ENCODE results near the gene SEMA6B. TPM values are rescaled to one million over a fixed set of nuclear protein-coding genes. Genes with fewer than 3 reads are reported as not detected.

SEMA6B gene
- polyA plus RNA-seq, 1 donor from 2014 or later: 21.6 TPM

DNA sequence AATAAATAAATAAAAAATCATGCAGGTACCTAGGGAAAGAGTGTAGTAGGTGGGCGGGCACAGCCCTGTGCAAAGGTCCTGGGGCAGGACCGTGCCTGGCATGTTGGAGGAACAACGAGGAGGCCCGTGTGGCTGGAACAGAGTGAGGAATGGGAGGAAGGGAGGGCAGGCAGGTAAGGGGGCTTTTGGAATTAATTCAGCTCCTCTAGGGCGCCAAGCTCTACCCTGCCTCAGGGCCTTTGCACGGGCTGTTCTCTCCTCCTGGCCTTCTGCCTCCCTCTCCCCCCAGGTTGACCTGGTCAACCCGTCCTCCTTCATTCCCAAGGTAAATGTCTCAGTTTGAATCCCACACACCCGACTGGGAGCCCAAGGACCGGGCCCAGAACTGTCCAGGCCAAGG, 31.1 kb upstream of the SEMA6B start:
- Histone ChIP-seq H3K4me3 (ENCODE audit: low read length) (no peak overlapping the region), H3K27ac (ENCODE audit: low read length) (no peak overlapping the region), H3K4me2 (ENCODE audit: low read length) (no peak overlapping the region), H3K9me3 (ENCODE audit: low read length) (no peaks in the 10 kb centered on the region), H3K9ac (ENCODE audit: low read length) (no peak overlapping the region), H4K20me1 (ENCODE audit: insufficient read depth) (no peaks in the 10 kb centered on the region), H3K27me3 (ENCODE audit: insufficient read depth, low read depth, low read length) (no peaks in the 10 kb centered on the region), H3K9me2 (ENCODE audit: insufficient read depth, low read length) (no peaks in the 10 kb centered on the region), H3K79me2 (replicated peaks; ENCODE audit: insufficient read depth, low read length) (no peaks in the 10 kb centered on the region), H3F3A (ENCODE audit: insufficient read depth, low read length, poor library complexity, severe bottlenecking) (no peaks in the 10 kb centered on the region), H3K36me3 (ENCODE audit: insufficient read depth, low read length) (no peaks in the 10 kb centered on the region), H2AFZ (ENCODE audit: low read depth, low read length) (no peak overlapping the region)
- no peak for TF ChIP-seq MXI1 (conservative IDR thresholded peaks at IDR 0.05; ENCODE audit: poor library complexity, severe bottlenecking)
- TF ChIP-seq POLR2AphosphoS5 (IDR thresholded peaks at IDR 0.05): no peak
- TF ChIP-seq RAD21 (conservative IDR thresholded peaks at IDR 0.05): no peak
- no peak for TF ChIP-seq EP300 (conservative IDR thresholded peaks at IDR 0.05; ENCODE audit: poor library complexity, severe bottlenecking)
- TF ChIP-seq, protein P1, sequence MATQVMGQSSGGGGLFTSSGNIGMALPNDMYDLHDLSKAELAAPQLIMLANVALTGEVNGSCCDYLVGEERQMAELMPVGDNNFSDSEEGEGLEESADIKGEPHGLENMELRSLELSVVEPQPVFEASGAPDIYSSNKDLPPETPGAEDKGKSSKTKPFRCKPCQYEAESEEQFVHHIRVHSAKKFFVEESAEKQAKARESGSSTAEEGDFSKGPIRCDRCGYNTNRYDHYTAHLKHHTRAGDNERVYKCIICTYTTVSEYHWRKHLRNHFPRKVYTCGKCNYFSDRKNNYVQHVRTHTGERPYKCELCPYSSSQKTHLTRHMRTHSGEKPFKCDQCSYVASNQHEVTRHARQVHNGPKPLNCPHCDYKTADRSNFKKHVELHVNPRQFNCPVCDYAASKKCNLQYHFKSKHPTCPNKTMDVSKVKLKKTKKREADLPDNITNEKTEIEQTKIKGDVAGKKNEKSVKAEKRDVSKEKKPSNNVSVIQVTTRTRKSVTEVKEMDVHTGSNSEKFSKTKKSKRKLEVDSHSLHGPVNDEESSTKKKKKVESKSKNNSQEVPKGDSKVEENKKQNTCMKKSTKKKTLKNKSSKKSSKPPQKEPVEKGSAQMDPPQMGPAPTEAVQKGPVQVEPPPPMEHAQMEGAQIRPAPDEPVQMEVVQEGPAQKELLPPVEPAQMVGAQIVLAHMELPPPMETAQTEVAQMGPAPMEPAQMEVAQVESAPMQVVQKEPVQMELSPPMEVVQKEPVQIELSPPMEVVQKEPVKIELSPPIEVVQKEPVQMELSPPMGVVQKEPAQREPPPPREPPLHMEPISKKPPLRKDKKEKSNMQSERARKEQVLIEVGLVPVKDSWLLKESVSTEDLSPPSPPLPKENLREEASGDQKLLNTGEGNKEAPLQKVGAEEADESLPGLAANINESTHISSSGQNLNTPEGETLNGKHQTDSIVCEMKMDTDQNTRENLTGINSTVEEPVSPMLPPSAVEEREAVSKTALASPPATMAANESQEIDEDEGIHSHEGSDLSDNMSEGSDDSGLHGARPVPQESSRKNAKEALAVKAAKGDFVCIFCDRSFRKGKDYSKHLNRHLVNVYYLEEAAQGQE (IDR thresholded peaks at IDR 0.05; ENCODE audit: borderline replicate concordance): no peak
- TF ChIP-seq, protein P2, sequence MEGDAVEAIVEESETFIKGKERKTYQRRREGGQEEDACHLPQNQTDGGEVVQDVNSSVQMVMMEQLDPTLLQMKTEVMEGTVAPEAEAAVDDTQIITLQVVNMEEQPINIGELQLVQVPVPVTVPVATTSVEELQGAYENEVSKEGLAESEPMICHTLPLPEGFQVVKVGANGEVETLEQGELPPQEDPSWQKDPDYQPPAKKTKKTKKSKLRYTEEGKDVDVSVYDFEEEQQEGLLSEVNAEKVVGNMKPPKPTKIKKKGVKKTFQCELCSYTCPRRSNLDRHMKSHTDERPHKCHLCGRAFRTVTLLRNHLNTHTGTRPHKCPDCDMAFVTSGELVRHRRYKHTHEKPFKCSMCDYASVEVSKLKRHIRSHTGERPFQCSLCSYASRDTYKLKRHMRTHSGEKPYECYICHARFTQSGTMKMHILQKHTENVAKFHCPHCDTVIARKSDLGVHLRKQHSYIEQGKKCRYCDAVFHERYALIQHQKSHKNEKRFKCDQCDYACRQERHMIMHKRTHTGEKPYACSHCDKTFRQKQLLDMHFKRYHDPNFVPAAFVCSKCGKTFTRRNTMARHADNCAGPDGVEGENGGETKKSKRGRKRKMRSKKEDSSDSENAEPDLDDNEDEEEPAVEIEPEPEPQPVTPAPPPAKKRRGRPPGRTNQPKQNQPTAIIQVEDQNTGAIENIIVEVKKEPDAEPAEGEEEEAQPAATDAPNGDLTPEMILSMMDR (IDR thresholded peaks at IDR 0.05; ENCODE audit: poor library complexity, severe bottlenecking): no peak
- no peak for TF ChIP-seq EZH2 (IDR thresholded peaks at IDR 0.05; ENCODE audit: borderline replicate concordance, insufficient read depth, low read length, poor library complexity, severe bottlenecking)
- TF ChIP-seq TAF1 (IDR thresholded peaks at IDR 0.05; ENCODE audit: low read depth): no peak
- no peak for TF ChIP-seq SMC3 (conservative IDR thresholded peaks at IDR 0.05; ENCODE audit: poor library complexity)

DNA sequence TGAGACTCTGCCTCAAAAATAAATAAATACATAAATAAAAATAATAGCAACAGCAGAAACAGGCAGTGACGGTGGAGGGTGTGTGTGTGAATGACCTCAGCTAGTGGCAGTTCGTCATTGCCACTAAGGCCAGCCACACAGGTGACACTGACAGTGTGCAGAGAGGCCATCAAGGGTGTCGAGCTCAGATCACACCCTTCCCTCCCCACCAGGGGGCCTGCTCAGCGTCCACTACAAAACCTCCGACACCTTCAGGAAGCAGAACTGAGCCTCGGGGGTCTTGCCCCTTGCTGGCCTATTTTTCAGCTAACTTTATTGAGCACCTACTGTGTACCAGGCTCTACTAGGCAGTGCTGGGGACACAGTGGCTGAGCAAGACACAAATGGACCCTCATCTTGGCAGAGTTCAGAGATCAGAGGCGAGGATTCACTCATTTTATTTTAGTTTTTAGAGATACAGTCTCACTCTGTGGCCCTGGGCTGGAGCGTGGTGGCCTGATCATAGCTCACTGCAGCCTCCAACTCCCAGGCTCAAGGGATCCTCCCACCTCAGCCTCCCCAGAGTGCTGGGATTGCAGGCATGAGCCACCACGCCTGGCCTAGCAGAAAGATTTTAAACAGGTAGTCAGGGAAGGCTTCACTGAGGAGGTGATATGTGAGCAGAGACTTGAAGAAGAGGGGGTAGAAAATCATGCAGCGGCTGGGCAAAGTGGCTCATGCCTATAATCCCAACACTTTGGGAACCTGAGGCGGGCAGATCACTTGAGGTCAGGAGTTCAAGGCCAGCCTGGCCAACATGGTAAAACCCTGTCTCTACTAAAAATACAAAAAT, 30.3 kb upstream of the SEMA6B start:
- TF ChIP-seq, protein P2 (IDR thresholded peaks at IDR 0.05; ENCODE audit: poor library complexity, severe bottlenecking): no peak
- TF ChIP-seq, protein P1 (IDR thresholded peaks at IDR 0.05; ENCODE audit: borderline replicate concordance): no peak
- no peak for TF ChIP-seq TAF1 (IDR thresholded peaks at IDR 0.05; ENCODE audit: low read depth)
- TF ChIP-seq POLR2AphosphoS5 (IDR thresholded peaks at IDR 0.05): no peak
- TF ChIP-seq SMC3 (conservative IDR thresholded peaks at IDR 0.05; ENCODE audit: poor library complexity): no peak
- TF ChIP-seq EP300 (conservative IDR thresholded peaks at IDR 0.05; ENCODE audit: poor library complexity, severe bottlenecking): no peak
- TF ChIP-seq MXI1 (conservative IDR thresholded peaks at IDR 0.05; ENCODE audit: poor library complexity, severe bottlenecking): no peak
- no peak for TF ChIP-seq RAD21 (conservative IDR thresholded peaks at IDR 0.05)
- Histone ChIP-seq H3K9me3 (ENCODE audit: low read length) (no peaks in the 10 kb centered on the region), H3K79me2 (replicated peaks; ENCODE audit: insufficient read depth, low read length) (no peaks in the 10 kb centered on the region), H3K9ac (ENCODE audit: low read length) (no peak overlapping the region), H3K4me2 (ENCODE audit: low read length) (no peak overlapping the region), H2AFZ (ENCODE audit: low read depth, low read length) (no peak overlapping the region), H4K20me1 (ENCODE audit: insufficient read depth) (no peaks in the 10 kb centered on the region), H3F3A (ENCODE audit: insufficient read depth, low read length, poor library complexity, severe bottlenecking) (no peaks in the 10 kb centered on the region), H3K27me3 (ENCODE audit: insufficient read depth, low read depth, low read length) (no peaks in the 10 kb centered on the region), H3K27ac (ENCODE audit: low read length) (no peak overlapping the region), H3K9me2 (ENCODE audit: insufficient read depth, low read length) (no peaks in the 10 kb centered on the region), H3K4me3 (ENCODE audit: low read length) (no peak overlapping the region), H3K36me3 (ENCODE audit: insufficient read depth, low read length) (no peaks in the 10 kb centered on the region)

All from neural cell (in vitro differentiated cells).